ENCODE data around the gene PACRG.

Gene PACRG

GRCh38 chr6:162710936-162711335, 16.8 kb upstream of the PACRG start:
- no peak for DNase-seq

- no peak for DNase-seq
Observed at GRCh38 chr6:162711376-162711775, 16.4 kb upstream of the PACRG start.

- peak; percentile 50 for DNase-seq
Observed at GRCh38 chr6:162712694-162713093, 15.1 kb upstream of the PACRG start.

- no peak for DNase-seq
Observed at GRCh38 chr6:162713974-162714780, 13.6 kb upstream of the PACRG start.

- DNase-seq: no peak
Observed at GRCh38 chr6:162715601-162716000, 12.2 kb upstream of the PACRG start.

GRCh38 chr6:162719528-162719927, 8.2 kb upstream of the PACRG start:
- DNase-seq: no peak

- no peak for DNase-seq
Observed at GRCh38 chr6:162721404-162721687, 6.4 kb upstream of the PACRG start.

- no peak for DNase-seq
Observed at GRCh38 chr6:162722226-162722625, 5.5 kb upstream of the PACRG start.

GRCh38 chr6:162722633-162723032, 5.1 kb upstream of the PACRG start:
- DNase-seq: no peak

- DNase-seq: no peak
Observed at GRCh38 chr6:162726947-162727321, 840 bp upstream of the PACRG start.

GRCh38 chr6:162728197-162728596, 423 bp downstream of the PACRG start:
- no peak for DNase-seq

- DNase-seq: no peak
Observed at GRCh38 chr6:162728706-162729105, 932 bp downstream of the PACRG start.

- DNase-seq: no peak
Observed at GRCh38 chr6:162730502-162730901, 2.7 kb downstream of the PACRG start.

GRCh38 chr6:162733489-162733888, 5.7 kb downstream of the PACRG start:
- peak; percentile 21 for DNase-seq

- no peak for DNase-seq
Observed at GRCh38 chr6:162736961-162737360, 9.2 kb downstream of the PACRG start.

GRCh38 chr6:162750776-162751175, 23.0 kb downstream of the PACRG start:
- DNase-seq: no peak

GRCh38 chr6:162751211-162751859, 23.6 kb downstream of the PACRG start:
- no peak for DNase-seq

GRCh38 chr6:162753775-162754174, 26.0 kb downstream of the PACRG start:
- DNase-seq: no peak

GRCh38 chr6:162770136-162770535, 42.4 kb downstream of the PACRG start:
- no peak for DNase-seq

GRCh38 chr6:162770955-162771354, 43.2 kb downstream of the PACRG start:
- DNase-seq: no peak

- no peak for DNase-seq
Observed at GRCh38 chr6:162772466-162772865, 44.7 kb downstream of the PACRG start.

GRCh38 chr6:162773996-162774395, 46.2 kb downstream of the PACRG start:
- DNase-seq: no peak

- DNase-seq: no peak
Observed at GRCh38 chr6:162777091-162777490, 49.3 kb downstream of the PACRG start.

GRCh38 chr6:162778603-162779002, 50.8 kb downstream of the PACRG start:
- DNase-seq: no peak

All from inflammatory macrophage treated with lipopolysaccharide for 4 hours (primary cell).